BE2C (cell line): Measurements from ENCODE around the gene CRNN.

Experiments used
- DNase-seq: peaks from one replicate; pipeline ENCODE4 v3.0.0-alpha.2; 2020
- H3K27me3 ChIP-seq: fragments of 250-450 bp; sonication (Bioruptor Pico); 2 replicates; pipeline ENCODE4 v1.5.1; 2020; ENCODE audit warnings: mild to moderate bottlenecking
- H3K36me3 ChIP-seq: fragments of 250-450 bp; sonication (Bioruptor Pico); 2 replicates; pipeline ENCODE4 v1.5.1; 2020; ENCODE audit warnings: mild to moderate bottlenecking
- H3K4me1 ChIP-seq: fragments of 250-450 bp; sonication (Bioruptor Pico); 2 replicates; pipeline ENCODE4 v1.5.1; 2020
- H3K4me3 ChIP-seq: 2 replicates; pipeline ENCODE4 v1.5.1; 2011; ENCODE audit warnings: low read depth, low read length
- H3K9me3 ChIP-seq: fragments of 250-450 bp; sonication (Bioruptor Pico); 2 replicates; pipeline ENCODE4 v1.5.1; 2020
- TF ChIP-seq, protein P1 (sequence below): IDR thresholded peaks from 2 replicates; pipeline ENCODE4 v1.5.1; 2012; ENCODE audit warnings: mild to moderate bottlenecking, low read depth, low read length

CRNN gene

DNA sequence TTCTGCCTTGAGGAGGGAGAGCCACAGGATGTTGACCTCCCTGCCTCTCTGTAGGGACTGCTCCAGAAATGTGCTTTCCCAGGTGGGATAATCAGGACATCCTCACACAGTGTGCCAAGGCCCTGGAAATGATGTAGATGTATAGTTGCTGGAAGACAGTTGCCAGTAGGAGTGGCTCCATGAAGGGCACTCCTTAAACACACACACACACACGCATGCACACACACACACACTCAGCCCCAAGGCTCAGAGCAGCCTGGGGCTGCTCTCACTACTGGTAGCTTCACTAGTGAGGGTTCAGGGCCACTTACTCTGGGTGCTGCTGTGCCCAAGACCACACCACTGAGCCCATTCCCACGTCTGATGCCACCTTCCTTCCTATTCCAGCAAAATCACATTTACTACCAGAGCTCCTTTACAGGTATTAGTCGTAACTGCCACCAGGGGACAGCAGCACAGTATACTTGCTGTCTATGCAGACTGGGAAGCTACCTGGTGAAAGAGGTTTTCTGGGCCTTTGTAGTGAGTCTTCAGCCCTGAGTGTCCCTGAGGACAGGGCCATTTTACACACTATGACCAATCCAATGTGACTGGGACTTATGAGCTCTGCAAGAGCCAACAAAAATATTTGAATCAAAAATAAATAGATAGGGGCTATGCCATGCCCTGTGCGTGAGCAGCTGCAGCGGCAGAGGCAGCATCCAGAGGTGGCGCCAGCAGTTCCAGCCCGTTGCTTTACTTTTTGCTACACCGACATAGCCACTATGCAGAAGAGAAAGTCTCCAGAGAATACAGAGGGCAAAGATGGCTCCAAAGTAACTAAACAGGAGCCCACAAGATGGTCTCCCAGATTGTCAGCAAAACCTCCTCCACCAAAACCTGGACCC is 15.0 kb downstream of the CRNN start:
- no peak for DNase-seq
- Histone ChIP-seq H3K9me3 (no peaks in the 10 kb centered on the region), H3K36me3 (no peaks in the 10 kb centered on the region), H3K27me3 (0 out of 2 replicates have a peak, but pooled peaks cover 3% of the 10 kb centered on the region), H3K4me3 (no peak overlapping the region), H3K4me1 (no peaks in the 10 kb centered on the region)
- TF ChIP-seq, protein P1, sequence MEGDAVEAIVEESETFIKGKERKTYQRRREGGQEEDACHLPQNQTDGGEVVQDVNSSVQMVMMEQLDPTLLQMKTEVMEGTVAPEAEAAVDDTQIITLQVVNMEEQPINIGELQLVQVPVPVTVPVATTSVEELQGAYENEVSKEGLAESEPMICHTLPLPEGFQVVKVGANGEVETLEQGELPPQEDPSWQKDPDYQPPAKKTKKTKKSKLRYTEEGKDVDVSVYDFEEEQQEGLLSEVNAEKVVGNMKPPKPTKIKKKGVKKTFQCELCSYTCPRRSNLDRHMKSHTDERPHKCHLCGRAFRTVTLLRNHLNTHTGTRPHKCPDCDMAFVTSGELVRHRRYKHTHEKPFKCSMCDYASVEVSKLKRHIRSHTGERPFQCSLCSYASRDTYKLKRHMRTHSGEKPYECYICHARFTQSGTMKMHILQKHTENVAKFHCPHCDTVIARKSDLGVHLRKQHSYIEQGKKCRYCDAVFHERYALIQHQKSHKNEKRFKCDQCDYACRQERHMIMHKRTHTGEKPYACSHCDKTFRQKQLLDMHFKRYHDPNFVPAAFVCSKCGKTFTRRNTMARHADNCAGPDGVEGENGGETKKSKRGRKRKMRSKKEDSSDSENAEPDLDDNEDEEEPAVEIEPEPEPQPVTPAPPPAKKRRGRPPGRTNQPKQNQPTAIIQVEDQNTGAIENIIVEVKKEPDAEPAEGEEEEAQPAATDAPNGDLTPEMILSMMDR: peak; percentile 43

DNA sequence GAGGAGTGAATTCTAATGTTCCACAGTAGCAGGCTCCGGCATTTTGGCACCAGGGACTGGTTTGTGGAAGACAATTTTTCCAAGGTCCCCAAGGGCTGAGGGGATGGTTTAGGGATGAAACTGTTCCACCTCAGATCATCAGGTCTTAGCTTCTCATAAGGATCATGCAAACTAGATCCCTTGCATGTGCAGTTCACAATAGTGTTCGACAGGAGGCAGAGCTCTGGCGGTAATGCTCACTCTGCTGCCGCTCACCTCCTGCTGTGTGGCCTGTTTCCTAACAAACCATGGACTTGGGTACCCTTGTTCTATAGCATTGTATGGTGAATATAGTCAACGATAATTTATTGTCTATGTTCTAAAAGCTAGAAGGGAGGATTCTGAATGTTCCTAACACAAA is 16.6 kb downstream of the CRNN start:
- H3K36me3 ChIP-seq: no peaks in the 10 kb centered on the region
- H3K4me3 ChIP-seq: no peak overlapping the region
- no peaks in the 10 kb centered on the region for H3K9me3 ChIP-seq
- TF ChIP-seq, protein P1: peak; percentile 31
- 0 out of 2 replicates have a peak, but pooled peaks cover 3% of the 10 kb centered on the region for H3K27me3 ChIP-seq
- no peaks in the 10 kb centered on the region for H3K4me1 ChIP-seq
- DNase-seq: no peak

DNA sequence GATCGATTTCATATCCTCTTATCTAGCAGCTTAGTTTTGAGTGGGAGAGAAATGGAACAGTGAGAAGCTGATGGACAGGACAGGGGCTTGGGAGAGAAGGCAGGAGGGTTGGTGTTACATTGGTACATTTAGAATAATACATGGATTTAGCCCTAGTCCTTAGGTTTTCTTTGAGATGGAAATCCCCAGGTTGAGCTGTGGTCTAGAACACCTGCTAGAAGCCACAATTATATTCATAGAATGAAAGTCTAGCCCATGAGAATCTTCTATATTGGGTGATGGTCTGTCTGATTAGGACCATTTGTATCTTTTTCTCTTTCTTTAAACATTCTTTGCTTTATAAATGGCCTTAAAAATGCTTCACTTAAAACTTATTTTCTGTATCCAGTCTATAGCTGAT is 19.9 kb downstream of the CRNN start:
- Histone ChIP-seq H3K4me3 (no peak overlapping the region), H3K27me3 (0 out of 2 replicates have a peak, but pooled peaks cover 3% of the 10 kb centered on the region), H3K9me3 (no peaks in the 10 kb centered on the region), H3K36me3 (no peaks in the 10 kb centered on the region), H3K4me1 (no peaks in the 10 kb centered on the region)
- DNase-seq: no peak
- TF ChIP-seq, protein P1: no peak

DNA sequence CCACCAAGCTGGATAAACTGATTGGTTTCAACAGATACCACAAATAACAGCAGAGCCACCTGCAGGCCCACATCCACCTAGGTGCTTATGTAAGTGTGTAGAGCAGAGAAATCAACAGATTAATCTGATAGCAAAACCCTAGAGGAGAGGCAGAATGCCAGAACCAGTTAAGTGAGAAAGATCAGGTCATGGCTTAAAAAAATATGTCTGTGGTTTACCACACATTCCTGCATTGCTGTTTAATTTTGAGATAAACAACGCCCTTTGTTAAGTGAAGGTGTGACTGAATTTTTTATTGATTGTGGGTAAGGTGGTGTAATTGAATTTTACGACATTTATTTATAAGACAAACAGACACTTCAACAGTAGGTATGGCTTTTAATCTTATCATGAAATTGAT is 21.2 kb downstream of the CRNN start:
- H3K36me3 ChIP-seq: no peaks in the 10 kb centered on the region
- no peak for DNase-seq
- H3K9me3 ChIP-seq: no peaks in the 10 kb centered on the region
- H3K4me3 ChIP-seq: no peak overlapping the region
- 0 out of 2 replicates have a peak, but pooled peaks cover 3% of the 10 kb centered on the region for H3K27me3 ChIP-seq
- TF ChIP-seq, protein P1: no peak
- H3K4me1 ChIP-seq: no peaks in the 10 kb centered on the region

DNA sequence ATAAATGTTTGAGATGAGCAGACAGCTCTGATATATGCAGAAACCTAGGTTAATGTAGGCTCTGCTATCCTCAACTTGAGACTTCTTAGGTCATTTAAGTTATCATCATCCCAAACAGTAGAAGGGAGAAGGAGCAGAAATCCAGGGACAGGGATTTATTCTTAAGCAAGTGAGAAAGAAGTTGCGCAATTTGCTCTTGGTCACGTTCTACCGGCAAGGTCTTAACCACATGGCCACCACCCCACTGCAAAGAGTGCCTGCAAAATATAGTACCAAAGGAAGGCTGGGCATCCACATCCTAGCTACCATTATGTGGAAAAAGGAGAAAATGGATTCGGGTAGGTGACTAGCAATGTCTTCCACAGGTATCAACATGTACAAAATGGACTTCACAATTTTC is 25.2 kb downstream of the CRNN start:
- Histone ChIP-seq H3K4me3 (no peak overlapping the region), H3K4me1 (no peaks in the 10 kb centered on the region), H3K9me3 (no peaks in the 10 kb centered on the region), H3K36me3 (no peaks in the 10 kb centered on the region), H3K27me3 (no peaks in the 10 kb centered on the region)
- TF ChIP-seq, protein P1: no peak
- no peak for DNase-seq

- TF ChIP-seq, protein P1: no peak
- no peaks in the 10 kb centered on the region; the same call in 1 of the 2 replicates for H3K27me3 ChIP-seq
- no peak overlapping the region for H3K4me3 ChIP-seq
- H3K36me3 ChIP-seq: no peaks in the 10 kb centered on the region
- H3K9me3 ChIP-seq: no peaks in the 10 kb centered on the region
- no peaks in the 10 kb centered on the region for H3K4me1 ChIP-seq
- DNase-seq: no peak
Measured at GRCh38 chr1:152386940-152387339, 27.1 kb downstream of the CRNN start.
